Measurements from ENCODE around the gene DCBLD2. TPM values are rescaled to one million over a fixed set of nuclear protein-coding genes. Genes with fewer than 3 reads are reported as not detected.

DCBLD2 gene
- total RNA-seq, 1 donor from 2014 or later, result 145 TPM

DNA sequence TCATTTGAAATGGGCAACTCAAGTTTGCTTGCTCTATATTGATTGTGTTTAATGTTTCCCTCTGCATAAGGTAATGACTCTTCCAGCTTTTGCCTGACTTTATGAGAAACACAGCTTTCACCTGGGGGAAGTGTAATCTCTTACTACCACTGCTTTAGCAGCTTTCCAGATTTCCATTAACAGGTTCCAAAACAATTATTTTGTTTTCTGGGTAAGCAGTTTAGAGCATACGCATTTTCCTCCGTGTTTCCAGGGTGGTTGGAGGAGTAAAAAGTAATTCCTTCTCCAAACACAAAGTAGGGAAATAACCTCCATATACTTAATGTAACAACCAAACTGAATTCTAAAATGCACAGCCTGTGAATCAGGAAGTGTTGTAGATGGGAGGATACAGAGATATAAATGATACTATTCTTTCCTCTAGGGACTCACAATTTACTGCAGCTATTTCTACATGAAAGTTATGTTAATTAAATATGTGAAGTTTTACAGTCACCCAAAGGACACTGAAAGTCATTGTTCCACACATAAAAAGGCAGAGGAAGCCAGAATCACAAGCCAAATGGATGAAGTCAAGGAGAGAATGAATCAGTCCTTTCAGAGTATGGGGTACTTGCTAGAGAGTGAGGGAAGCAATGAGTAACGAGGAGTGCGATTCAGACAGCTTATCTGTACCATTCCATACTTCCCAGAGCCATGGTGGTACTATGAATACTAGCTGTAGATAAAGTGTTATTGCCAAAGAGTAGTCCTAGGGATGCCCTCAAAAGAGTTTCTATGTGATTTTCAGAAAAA, 121.8 kb downstream of the DCBLD2 start:
- Mint-ChIP-seq H3K27me3 (ENCODE audit: insufficient read depth, low read depth) (peaks cover 2% of the 10 kb centered on the region), H3K4me1 (peaks cover 13% of the 10 kb centered on the region), H3K36me3 (peaks cover 6% of the 10 kb centered on the region), H3K27ac (no peak overlapping the region), H3K4me3 (no peak overlapping the region), H3K9me3 (no peaks in the 10 kb centered on the region)
- no peak overlapping the region for H3K27ac ChIP-seq
- no peaks in the 10 kb centered on the region for H3K27me3 ChIP-seq
- peaks cover 8% of the 10 kb centered on the region for H3K4me1 ChIP-seq
- H3K9me3 ChIP-seq (ENCODE audit: low read depth), result no peaks in the 10 kb centered on the region
- no peak overlapping the region for H3K4me2 ChIP-seq
- no peak for DNase-seq (ENCODE audit: low spot score)
- no peak overlapping the region for H2AFZ ChIP-seq (replicated peaks)
- H3K36me3 ChIP-seq, result no peaks in the 10 kb centered on the region
- no peaks in the 10 kb centered on the region for H4K20me1 ChIP-seq (ENCODE audit: low read depth)
- no peaks in the 10 kb centered on the region for H3F3A ChIP-seq (ENCODE audit: low read depth)
- no peaks in the 10 kb centered on the region for H3K79me2 ChIP-seq (ENCODE audit: low read depth)
- TF ChIP-seq CTCF (IDR thresholded peaks at IDR 0.05) (no peak), EZH2 (IDR thresholded peaks at IDR 0.05) (no peak), EZH2phosphoT487 (IDR thresholded peaks at IDR 0.05) (no peak)
- H3K9ac ChIP-seq, result no peak overlapping the region
- H3K4me3 ChIP-seq, result no peak overlapping the region

DNA sequence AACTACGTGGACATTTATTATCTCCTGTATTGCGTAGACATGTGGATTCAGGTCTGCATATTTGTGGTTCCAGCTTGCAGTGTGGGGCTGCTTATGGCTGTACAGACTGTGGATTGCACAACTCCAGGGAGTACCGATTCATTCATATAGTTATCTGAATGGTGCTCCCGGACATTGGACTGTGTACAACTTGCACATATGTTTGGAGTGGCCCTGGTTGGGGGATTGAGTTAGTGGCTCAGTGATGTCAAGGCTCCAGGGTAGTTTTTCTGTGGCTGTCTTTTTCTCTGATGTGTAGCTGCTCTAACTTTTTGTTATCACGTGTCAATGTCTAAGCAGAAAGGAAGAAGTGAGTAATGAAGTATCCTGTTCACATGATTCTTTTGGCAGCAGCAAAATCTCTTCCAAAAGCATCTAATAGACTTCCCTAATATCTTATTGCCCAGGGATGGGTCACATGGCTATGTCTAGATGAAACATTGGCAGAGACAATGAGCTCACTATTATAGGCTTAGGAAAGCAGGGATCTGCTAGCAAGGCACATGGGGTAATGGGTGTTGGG, 122.6 kb downstream of the DCBLD2 start:
- Mint-ChIP-seq H3K9me3 (no peaks in the 10 kb centered on the region), H3K27me3 (ENCODE audit: insufficient read depth, low read depth) (peaks cover 2% of the 10 kb centered on the region), H3K36me3 (peaks cover 6% of the 10 kb centered on the region), H3K27ac (no peak overlapping the region), H3K4me3 (no peak overlapping the region), H3K4me1 (peaks cover 13% of the 10 kb centered on the region)
- Histone ChIP-seq H3K4me2 (no peak overlapping the region), H3F3A (ENCODE audit: low read depth) (no peaks in the 10 kb centered on the region), H3K27me3 (no peaks in the 10 kb centered on the region), H3K4me3 (no peak overlapping the region), H3K9me3 (ENCODE audit: low read depth) (no peaks in the 10 kb centered on the region), H3K79me2 (ENCODE audit: low read depth) (no peaks in the 10 kb centered on the region), H2AFZ (replicated peaks) (no peak overlapping the region), H3K36me3 (no peaks in the 10 kb centered on the region), H3K9ac (no peak overlapping the region), H3K4me1 (peaks cover 8% of the 10 kb centered on the region), H4K20me1 (ENCODE audit: low read depth) (no peaks in the 10 kb centered on the region), H3K27ac (no peak overlapping the region)
- TF ChIP-seq EZH2 (IDR thresholded peaks at IDR 0.05) (no peak), EZH2phosphoT487 (IDR thresholded peaks at IDR 0.05) (no peak), CTCF (IDR thresholded peaks at IDR 0.05) (no peak)
- DNase-seq (ENCODE audit: low spot score), result no peak

DNA sequence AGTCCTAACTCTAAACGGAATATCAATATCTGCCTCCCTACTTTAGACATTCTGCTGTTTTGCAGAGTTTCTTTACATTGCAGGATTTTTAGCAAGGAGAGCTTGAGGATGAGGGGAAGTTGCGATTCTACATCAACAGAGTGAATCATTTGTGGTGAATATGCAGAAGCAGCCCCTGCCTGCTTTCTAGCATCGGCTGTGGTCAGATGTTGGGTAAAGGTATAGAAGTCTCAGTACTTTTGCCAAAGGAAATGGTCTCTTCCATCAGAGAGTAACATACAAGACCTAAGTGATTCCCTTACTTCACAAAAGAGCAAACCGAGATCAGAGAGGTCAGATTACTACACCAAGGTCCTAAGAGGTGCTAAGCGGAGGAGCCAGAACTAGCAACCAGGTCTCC, 123.1 kb downstream of the DCBLD2 start:
- H2AFZ ChIP-seq (replicated peaks), result no peak overlapping the region
- H3K79me2 ChIP-seq (ENCODE audit: low read depth), result no peaks in the 10 kb centered on the region
- Mint-ChIP-seq H3K27me3 (ENCODE audit: insufficient read depth, low read depth) (peaks cover 2% of the 10 kb centered on the region), H3K27ac (no peak overlapping the region), H3K4me1 (peaks cover 12% of the 10 kb centered on the region), H3K36me3 (peaks cover 5% of the 10 kb centered on the region), H3K4me3 (no peak overlapping the region), H3K9me3 (no peaks in the 10 kb centered on the region)
- H3K4me1 ChIP-seq, result peaks cover 6% of the 10 kb centered on the region
- TF ChIP-seq CTCF (IDR thresholded peaks at IDR 0.05) (no peak), EZH2phosphoT487 (IDR thresholded peaks at IDR 0.05) (no peak), EZH2 (IDR thresholded peaks at IDR 0.05) (no peak)
- H4K20me1 ChIP-seq (ENCODE audit: low read depth), result no peaks in the 10 kb centered on the region
- H3K27me3 ChIP-seq, result no peaks in the 10 kb centered on the region
- H3K4me2 ChIP-seq, result no peak overlapping the region
- H3K9me3 ChIP-seq (ENCODE audit: low read depth), result no peaks in the 10 kb centered on the region
- no peak overlapping the region for H3K4me3 ChIP-seq
- H3K27ac ChIP-seq, result no peak overlapping the region
- H3K9ac ChIP-seq, result no peak overlapping the region
- no peaks in the 10 kb centered on the region for H3K36me3 ChIP-seq
- DNase-seq (ENCODE audit: low spot score), result no peak
- no peaks in the 10 kb centered on the region for H3F3A ChIP-seq (ENCODE audit: low read depth)
